Stomach (tissue), 19 donors: Measurements from ENCODE around the gene SRRM1. TPM values are rescaled to one million over a fixed set of nuclear protein-coding genes. Genes with fewer than 3 reads are reported as not detected.
A peak's percentile ranks its signal among the peaks of the same experiment; 100 is the strongest.

Experiments used
- DNase-seq, 2 donors: peaks; one replicate each; pipeline versions ENCODE4 v3.0.0 to v3.0.0-alpha.2; 2013 to 2019
- H3K27ac ChIP-seq, 5 donors: fragments of 200-600 bp in 4 of 5; sonication (generic) in 4 of 5; one replicate each; pipeline ENCODE4 v1.5.1; 2013 to 2019; ENCODE audit warnings: mild to moderate bottlenecking in 1 of 5, moderate library complexity in 1 of 5
- H3K27me3 ChIP-seq, 3 donors: fragments of 200-600 bp; sonication (generic); one replicate each; pipeline ENCODE4 v1.5.1; 2017 to 2019; ENCODE audit warnings: mixed run types in 1 of 3
- H3K36me3 ChIP-seq, 4 donors: fragments of 200-600 bp; sonication (generic); 1 replicate in 3 of 4; 2 replicates in 1 of 4; pipeline ENCODE4 v1.5.1; 2016 to 2019
- H3K4me1 ChIP-seq, 4 donors: fragments of 200-600 bp; sonication (generic); one replicate each; pipeline ENCODE4 v1.5.1; 2016 to 2019
- H3K4me3 ChIP-seq, 4 donors: fragments of 200-600 bp; sonication (generic) in 3 of 4; one replicate each; pipeline ENCODE4 v1.5.1; 2016 to 2019; ENCODE audit warnings: mild to moderate bottlenecking in 1 of 4
- H3K9me3 ChIP-seq, 4 donors: fragments of 200-600 bp; sonication (generic); one replicate each; pipeline ENCODE4 v1.5.1; 2016 to 2019
- CTCF ChIP-seq, 7 experiments: fragments of 450-650 bp in 4 of 7; fragments of 200-600 bp in 3 of 7; sonication (generic) in 3 of 7; IDR thresholded peaks; one replicate each; pipeline ENCODE4 v1.5.1; 2016 to 2019; ENCODE audit warnings: antibody characterized with exemption in 7 of 7, control low read depth in 2 of 7, mild to moderate bottlenecking in 1 of 7
- EP300 ChIP-seq: sonication (generic); formaldehyde crosslinking; IDR thresholded peaks from one replicate; pipeline ENCODE4 v1.6.1; 2017; ENCODE audit warnings: antibody characterized with exemption
- POLR2A ChIP-seq, 4 donors: fragments of 450-650 bp; IDR thresholded peaks; one replicate each; pipeline ENCODE4 v1.6.1; 2016; ENCODE audit warnings: antibody characterized with exemption in 4 of 4, control low read depth in 2 of 4, mild to moderate bottlenecking in 1 of 4, moderate library complexity in 1 of 4
- POLR2AphosphoS5 ChIP-seq, 3 donors: sonication (generic); formaldehyde crosslinking; IDR thresholded peaks; one replicate each; pipeline ENCODE4 v1.6.1; 2016; ENCODE audit warnings: antibody characterized with exemption in 3 of 3
- WGBS, 5 donors: extraction: QIAGEN DNeasy Blood & Tissue Kit in 3 of 5; methylation state at CpG; one replicate each; pipeline versions ENCODE4 v1.1.5 to v1.1.7; 2013 to 2018; 5-methylcytosine and 5-hydroxymethylcytosine counted together
- intact Hi-C: fragments of 100-400 bp; cut with DNase I; formaldehyde crosslinking; loops from one replicate; pipeline ENCODE4 v1.15.1; 2023; ENCODE audit warnings: low total_unique reads
- long read RNA-seq, 10 donors: transcript quantifications; one replicate each; lab custom pipeline, GENCODE V29; 2026
- polyA plus RNA-seq, 3 donors: library from polyadenylated mRNA; stranded (reverse); fragments of 200-250 nt; gene quantifications; one replicate each; pipeline ENCODE4 v1.2.3, GENCODE V29; 2013
- total RNA-seq, 5 donors: library from RNA; depleted of rRNA; stranded (reverse); fragments of >200 nt; gene quantifications; one replicate each; pipeline versions ENCODE4 v1.1.0 to v1.2.3, GENCODE V29; 2014 to 2016
- donor health status: healthy with polysubstance abuse.
- donor health status: Bipolar disorder and iron deficiency.
- donor health status: healthy.

Gene SRRM1
- total RNA-seq = 100 to 1,000 TPM; 103 to 149 (median 142) TPM
- 10 to 100 TPM; 21.2 to 31.2 (median 28.6) TPM for polyA plus RNA-seq
- long read RNA-seq, donor 1, full-length matches to known transcripts = 2 of 9 reads
- long read RNA-seq, donor 1, partial matches to known transcripts = 7 of 9 reads
- long read RNA-seq, donor 1, other reads (novel, unspliced or antisense) = 0 of 9 reads
- long read RNA-seq, donor 2, partial matches to known transcripts = 20 of 23 reads
- long read RNA-seq, donor 2, other reads (novel, unspliced or antisense) = 0 of 23 reads
- long read RNA-seq, donor 3, partial matches to known transcripts = 5 of 10 reads
- long read RNA-seq, donor 3, other reads (novel, unspliced or antisense) = 0 of 10 reads
- long read RNA-seq, donor 4 = 0 reads
- long read RNA-seq, donor 5, partial matches to known transcripts = 15 of 17 reads
- long read RNA-seq, donor 5, other reads (novel, unspliced or antisense) = 0 of 17 reads
- long read RNA-seq, donor 6 = 0 reads
- long read RNA-seq, donor 7, partial matches to known transcripts = 24 of 32 reads
- long read RNA-seq, donor 7, other reads (novel, unspliced or antisense) = 0 of 32 reads
- long read RNA-seq, donor 8, partial matches to known transcripts = 12 of 18 reads
- long read RNA-seq, donor 8, other reads (novel, unspliced or antisense) = 0 of 18 reads
- long read RNA-seq, donor 9, partial matches to known transcripts = 23 of 26 reads
- long read RNA-seq, donor 9, other reads (novel, unspliced or antisense) = 0 of 26 reads
- long read RNA-seq, donor 10, partial matches to known transcripts = 0 of 2 reads
- long read RNA-seq, donor 10, other reads (novel, unspliced or antisense) = 0 of 2 reads

- Histone ChIP-seq H3K9me3 (no peaks in the 10 kb centered on the region), H3K4me3 (peak within 1 kb of the TSS; percentile 66 to 100 (median 95)), H3K4me1 (peaks cover 29 to 57% (median 44%) of the 10 kb centered on the region in 4 donors), H3K36me3 (peaks cover 19 to 25% (median 22%) of the 10 kb centered on the region in 4 donors), H3K27ac (peak within 1 kb of the TSS; percentile 97 to 100 (median 98)), H3K27me3 (no peaks in the 10 kb centered on the region)
- TF ChIP-seq POLR2AphosphoS5 (IDR thresholded peaks at IDR 0.05) = peak; percentile 100
- TF ChIP-seq EP300 = no peak
- peak in 1 of 7 experiments; percentile 34 for TF ChIP-seq CTCF (IDR thresholded peaks at IDR 0.05)
- TF ChIP-seq POLR2A (IDR thresholded peaks at IDR 0.05) = peak in 2 of 4 donors; percentile 99
- WGBS, 5 donors = 0 to 1% (median 0%) methylated on average over 32 to 95 of the region's 95 CpGs
- intact Hi-C loops = no loop called here
- DNase-seq = peak; percentile 99 to 100
Measured at GRCh38 chr1:24642481-24643362, at the start of gene SRRM1. Gene SRRM1 (plus strand): TSS chr1:24643302. CDS start chr1:24643327, 25 bp downstream.

GRCh38 chr1:24594328-24594598 lies 48.8 kb upstream of the SRRM1 start:
- intact Hi-C loops = no loop called here
- H3K4me1 ChIP-seq = peaks cover 0 to 9% (median 0%) of the 10 kb centered on the region in 4 donors
- H3K9me3 ChIP-seq = no peaks in the 10 kb centered on the region
- TF ChIP-seq EP300 = no peak
- TF ChIP-seq CTCF (IDR thresholded peaks at IDR 0.05) = no peak
- TF ChIP-seq POLR2A (IDR thresholded peaks at IDR 0.05) = no peak
- no peak for TF ChIP-seq POLR2AphosphoS5 (IDR thresholded peaks at IDR 0.05)
- WGBS, 5 donors = 37 to 77% (median 54%) methylated on average over 3 of the region's 3 CpGs
- no peak overlapping the region for H3K27ac ChIP-seq
- peak in 1 of 2 donors; percentile 78 for DNase-seq
- peaks cover 0 to 3% (median 0%) of the 10 kb centered on the region in 3 donors for H3K27me3 ChIP-seq
- H3K4me3 ChIP-seq = no peak overlapping the region
- no peaks in the 10 kb centered on the region for H3K36me3 ChIP-seq

- H3K4me1 ChIP-seq = peaks cover 0 to 9% (median 0%) of the 10 kb centered on the region in 4 donors
- intact Hi-C loops = no loop called here
- no peak for TF ChIP-seq POLR2A (IDR thresholded peaks at IDR 0.05)
- no peak for TF ChIP-seq CTCF (IDR thresholded peaks at IDR 0.05)
- no peak for TF ChIP-seq EP300
- TF ChIP-seq POLR2AphosphoS5 (IDR thresholded peaks at IDR 0.05) = no peak
- H3K27me3 ChIP-seq = peaks cover 0 to 3% (median 0%) of the 10 kb centered on the region in 3 donors
- no peak for DNase-seq
- 78 to 89% (median 86%) methylated on average over 9 of the region's 9 CpGs for WGBS, 5 donors
- H3K36me3 ChIP-seq = no peaks in the 10 kb centered on the region
- H3K4me3 ChIP-seq = no peak overlapping the region
- no peaks in the 10 kb centered on the region for H3K9me3 ChIP-seq
- no peak overlapping the region for H3K27ac ChIP-seq
Measured at GRCh38 chr1:24596401-24596880, 46.7 kb upstream of the SRRM1 start.
